DMS53 treated with DMSO at 0.1 percent for 48 hours (cell line): Measurements from ENCODE around the gene CSN2.
"Not testable (repeated sequence)": the region's sequence is repeated elsewhere in the genome, so short reads cannot be mapped to it uniquely, and the experiment has no call there.

ENCODE experiments used
- DNase-seq: peaks from one replicate; lab custom pipeline; 2025; ENCODE audit not compliant: unreplicated experiment; lab: John Stamatoyannopoulos, UW

CSN2 gene, protein sequence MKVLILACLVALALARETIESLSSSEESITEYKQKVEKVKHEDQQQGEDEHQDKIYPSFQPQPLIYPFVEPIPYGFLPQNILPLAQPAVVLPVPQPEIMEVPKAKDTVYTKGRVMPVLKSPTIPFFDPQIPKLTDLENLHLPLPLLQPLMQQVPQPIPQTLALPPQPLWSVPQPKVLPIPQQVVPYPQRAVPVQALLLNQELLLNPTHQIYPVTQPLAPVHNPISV

DNA sequence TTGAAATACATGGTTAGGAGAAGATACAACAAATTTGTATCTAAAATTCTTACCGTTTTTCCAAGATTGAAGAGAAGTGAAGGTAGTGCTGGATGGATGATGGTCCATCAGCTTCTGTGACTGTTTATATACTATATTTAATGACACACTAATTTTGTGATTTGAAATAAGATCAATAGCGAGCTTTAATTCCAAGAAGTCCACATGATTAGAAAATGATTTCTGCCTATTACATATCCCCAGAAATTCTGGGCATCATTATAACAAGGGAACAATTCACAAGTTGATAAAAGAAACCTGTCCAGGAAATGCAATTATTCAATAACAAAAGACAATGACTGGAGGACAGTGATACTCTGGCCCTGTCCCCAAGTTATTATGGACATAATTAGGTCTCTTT, at the start of gene CSN2:
CSN2 (minus strand) TSS at position 101 of the 400 bp plus-strand sequence. CDS start 4,733 bp downstream, outside the sequence.
- DNase-seq = no peak

DNA sequence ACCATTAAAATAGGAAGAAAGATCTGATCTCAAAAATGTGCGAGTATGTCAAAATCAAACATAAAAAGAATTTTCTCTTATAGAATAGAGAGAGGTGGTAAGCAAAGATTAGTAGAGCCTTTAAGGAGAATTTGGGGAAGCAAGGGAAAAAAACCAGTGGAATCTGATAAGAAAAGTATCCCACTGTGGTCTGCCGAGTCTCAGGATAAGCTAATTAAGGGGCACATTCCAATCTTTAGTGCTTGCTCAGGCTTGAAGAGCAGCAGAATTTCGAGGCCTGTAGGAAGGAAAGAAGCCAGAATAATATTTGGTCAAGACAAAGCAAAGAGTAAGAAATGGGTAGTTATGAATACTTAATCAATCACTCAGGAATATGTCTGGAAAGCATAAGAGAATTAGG, 43.2 kb upstream of the CSN2 start:
- DNase-seq = no peak

DNA sequence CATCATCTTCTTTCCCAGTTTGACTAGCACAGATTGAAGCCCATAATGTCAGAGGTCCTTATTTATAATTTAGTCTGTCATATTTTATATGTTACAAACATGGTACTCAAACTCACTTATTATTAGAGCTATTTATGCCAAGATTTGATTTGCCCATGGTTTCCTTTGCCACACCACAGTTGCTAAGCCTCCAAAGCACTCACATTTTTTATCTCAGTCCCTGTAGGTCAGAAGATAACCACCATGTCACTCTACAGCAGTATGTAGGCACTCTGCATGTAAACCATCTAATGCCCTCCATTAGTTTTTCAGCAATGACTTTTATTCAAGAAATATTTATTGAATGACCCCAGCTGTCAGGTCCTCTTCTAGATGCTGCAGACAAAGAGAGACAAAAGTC, 37.0 kb upstream of the CSN2 start:
- DNase-seq = no peak

DNA sequence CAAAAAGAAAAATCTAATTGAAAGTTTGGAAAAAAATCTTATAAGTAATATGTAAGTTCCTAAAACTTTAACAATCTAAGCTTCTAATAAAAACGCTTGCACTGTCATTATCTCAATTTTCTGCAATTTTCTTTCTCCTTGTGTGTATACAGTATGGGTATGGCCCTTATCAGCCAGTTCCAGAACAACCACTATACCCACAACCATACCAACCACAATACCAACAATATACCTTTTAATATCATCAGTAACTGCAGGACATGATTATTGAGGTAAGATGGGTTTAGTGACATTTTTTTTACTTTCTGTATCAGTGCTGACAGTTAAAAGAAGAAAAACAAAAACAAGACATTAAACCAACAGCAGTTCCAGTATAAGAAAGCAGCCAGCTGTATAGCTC, 35.2 kb upstream of the CSN2 start:
- DNase-seq = no peak

DNA sequence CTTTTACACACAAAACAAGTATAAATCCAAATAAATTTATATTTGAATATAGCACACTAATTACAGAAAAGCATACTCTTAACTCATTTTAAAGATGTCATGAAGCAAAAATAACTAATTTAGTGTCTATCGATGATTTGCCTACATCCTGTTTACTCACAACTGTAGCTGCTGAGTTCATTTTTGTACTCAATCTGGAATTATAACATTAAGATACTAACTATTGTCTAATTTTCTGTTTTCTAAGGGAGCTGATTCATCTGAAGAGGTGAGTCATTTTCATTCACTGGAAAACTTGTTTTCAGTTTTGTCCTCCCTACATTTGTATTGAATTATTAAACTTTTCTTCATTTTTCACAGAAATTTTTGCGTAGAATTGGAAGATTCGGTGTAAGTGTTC, 33.9 kb upstream of the CSN2 start:
- DNase-seq = no peak

DNA sequence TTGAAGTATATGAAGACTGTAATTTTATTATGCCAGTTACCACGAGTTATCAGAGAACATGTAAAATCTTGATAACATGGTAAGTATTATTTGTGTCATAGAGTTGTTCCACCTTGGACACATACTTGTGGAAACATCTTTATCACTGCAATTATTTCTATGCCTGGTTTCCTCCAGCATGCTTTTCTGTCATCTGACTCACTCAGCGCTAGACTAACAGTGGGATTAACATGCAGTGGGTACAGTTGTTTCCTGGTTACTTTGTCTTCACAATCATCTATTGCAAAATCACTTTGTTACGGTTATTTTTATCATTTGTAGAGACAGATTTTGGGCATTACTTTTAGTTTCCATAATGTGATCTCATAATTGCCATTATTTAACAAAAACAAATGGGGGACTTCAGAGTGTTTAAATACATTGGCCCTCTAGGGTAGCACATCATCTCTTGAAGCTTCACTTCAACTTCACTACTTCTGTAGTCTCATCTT, 30.0 kb upstream of the CSN2 start, which contains the start of gene STATH:
STATH (plus strand) TSS at position 441 of the 491 bp plus-strand sequence. CDS start 2,472 bp downstream, outside the sequence.
- DNase-seq = no peak

DNA sequence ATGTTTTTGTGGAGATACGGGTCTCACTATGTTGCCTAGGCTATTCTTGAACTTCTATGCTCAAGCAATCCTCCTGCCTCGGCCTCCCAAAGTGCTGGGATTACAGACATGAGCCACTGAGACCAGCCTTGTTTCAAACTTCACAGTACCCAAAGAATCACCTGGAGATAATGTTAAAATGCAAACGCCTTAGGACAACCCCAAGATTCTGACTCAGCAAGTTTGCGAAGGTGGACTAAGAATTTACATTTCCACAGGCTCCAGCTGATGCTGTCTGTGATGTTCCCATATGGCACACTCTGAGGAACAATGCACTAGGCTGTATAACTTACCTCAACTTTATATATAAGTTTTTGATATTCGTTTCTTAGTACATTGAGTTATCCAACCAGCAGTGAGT, 29.3 kb upstream of the CSN2 start:
- no peak for DNase-seq

DNA sequence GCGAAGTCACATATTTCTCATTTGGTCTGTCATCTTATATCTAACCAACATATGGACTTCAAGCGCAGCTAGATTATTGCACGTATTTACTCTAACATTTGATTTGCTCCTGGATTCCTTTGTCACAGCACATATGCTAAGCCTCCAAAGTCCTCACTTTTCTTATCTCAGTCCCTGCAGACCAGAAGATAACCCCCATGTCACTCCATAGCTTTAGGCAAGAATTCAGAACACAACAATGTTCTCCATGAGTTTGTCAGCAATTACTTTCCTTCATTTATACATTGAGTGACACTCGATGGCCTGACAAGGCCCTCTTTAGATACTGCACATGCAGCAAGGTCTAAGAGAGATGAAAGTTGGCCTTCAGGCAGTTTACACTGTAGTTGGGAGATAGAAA, 25.5 kb upstream of the CSN2 start:
- no peak for DNase-seq

DNA sequence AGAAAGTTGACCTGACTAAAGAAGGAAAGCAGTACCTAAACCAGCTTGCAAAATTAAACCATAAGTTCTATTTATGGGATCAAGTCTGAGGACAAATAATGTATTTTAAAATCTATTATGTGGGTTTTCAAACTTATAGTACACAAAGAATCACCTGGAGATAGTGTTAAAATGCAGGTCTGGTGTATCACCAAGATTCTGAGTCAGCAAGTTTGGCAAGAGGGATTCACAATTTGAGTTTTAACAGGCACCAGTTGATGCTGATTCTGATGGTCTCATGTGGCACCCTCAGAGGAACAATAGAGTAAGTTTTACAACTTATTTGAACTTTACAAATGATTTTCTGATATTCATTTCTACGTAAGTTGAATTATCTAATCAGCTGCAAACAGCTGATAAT, 21.1 kb upstream of the CSN2 start:
- DNase-seq = no peak

DNA sequence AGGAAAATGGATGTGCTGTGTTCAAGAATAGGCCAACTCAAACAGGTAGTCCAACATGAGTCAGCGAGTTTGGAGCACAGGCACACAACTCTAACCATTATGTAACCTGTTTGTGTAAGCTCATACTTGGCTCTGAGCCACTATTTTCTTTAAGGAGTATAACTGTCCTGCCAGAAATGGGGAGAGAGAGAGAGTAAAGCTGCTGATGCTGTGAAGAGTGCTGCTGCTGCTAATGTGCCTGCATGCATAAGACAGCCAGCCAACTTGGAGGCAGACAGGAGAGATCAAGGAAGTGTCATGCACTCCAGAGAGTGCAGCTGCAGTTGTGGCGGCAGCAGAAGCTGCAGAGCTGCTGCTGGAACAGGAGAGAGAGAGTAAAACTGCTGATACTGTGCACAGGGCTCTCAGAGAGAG, 18.5 kb upstream of the CSN2 start:
- peak; percentile 68 for DNase-seq

DNA sequence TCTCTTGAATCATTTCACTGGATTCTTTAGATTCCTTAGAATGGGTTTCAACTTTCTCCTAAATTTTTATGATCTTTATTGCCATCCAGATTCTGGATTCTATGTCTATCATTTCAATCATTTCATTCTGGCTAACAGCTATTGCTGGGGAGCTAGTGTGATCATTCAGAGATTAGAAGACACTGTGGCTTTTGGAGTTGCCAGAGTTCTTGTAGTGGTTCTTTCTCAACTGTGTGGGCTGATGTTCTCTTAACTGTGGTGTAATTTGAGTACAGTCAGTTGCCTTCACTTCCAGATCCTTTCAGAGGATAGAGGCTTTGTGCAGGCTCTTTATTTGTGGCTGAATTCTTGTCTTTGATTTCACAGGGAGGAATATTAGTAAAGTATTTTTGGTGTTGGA, 12.1 kb upstream of the CSN2 start:
- no peak for DNase-seq

DNA sequence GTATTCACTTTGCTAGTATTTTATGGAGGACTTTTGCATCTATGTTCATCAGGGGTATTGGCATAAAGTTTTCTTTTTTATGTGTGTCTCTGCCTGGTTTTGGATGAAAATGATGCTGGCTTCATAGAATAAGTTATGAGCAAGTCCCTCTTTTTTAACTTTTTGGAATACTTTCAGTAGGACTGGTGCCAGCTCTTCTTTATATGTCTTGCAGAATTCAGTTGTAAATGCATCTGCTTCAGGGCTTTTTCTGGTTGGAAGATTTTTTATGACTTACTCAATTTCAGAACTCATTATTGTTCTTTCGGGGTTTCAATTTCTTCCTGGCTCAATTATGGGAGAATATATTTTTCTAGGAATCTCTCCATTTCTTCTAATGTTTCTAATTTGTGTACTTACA, 9.1 kb upstream of the CSN2 start:
- DNase-seq = no peak

DNA sequence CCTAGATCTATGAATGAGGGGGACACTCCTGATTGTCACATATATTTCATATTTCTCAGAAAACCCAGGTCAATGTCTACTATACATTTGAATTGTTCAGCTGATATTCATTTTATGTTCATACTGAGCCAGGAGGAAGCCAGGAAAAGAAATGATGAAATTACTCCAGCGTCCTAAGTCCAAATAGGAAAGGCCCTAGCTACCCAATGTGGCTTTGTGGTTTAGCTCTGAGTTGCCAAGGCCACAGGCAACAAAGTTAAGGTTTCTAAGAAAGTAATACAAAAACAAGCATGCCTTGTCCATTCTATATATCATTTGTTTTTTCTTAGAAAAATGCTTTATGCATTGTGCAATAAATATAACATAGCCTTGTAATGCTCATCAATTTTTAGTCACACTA, 4.5 kb upstream of the CSN2 start:
- no peak for DNase-seq

DNA sequence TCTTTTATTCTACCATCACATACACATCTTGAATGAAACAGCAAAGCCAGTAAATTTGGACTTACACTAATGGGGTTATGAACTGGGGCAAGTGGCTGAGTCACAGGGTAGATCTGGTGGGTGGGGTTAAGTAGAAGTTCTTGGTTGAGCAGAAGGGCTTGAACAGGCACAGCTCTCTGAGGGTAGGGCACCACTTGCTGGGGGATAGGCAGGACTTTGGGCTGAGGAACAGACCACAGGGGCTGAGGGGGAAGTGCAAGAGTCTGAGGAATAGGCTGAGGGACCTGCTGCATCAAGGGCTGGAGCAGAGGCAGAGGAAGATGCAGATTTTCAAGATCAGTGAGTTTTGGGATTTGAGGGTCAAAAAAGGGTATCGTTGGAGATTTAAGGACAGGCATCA, 8.3 kb downstream of the CSN2 start:
- DNase-seq = no peak

DNA sequence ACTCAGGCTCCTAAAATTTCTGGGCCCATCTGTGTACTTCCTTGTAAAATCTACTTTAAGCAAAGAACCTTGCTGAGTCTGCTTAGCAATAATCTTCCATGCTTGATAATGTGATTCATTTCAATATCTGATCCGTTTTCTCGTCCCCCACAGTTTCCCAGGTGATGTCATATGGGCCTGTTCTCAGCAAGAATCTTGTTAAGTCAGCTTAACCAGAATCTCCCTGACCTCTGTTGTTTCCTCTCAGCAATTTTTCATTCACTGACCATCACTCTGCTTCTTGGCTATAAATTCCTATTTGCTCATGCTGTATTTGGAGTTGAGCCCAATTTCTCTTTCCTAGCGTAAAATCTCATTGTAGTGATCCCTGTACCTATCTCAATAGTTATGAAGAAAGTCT, 13.9 kb downstream of the CSN2 start:
- DNase-seq = no peak

DNA sequence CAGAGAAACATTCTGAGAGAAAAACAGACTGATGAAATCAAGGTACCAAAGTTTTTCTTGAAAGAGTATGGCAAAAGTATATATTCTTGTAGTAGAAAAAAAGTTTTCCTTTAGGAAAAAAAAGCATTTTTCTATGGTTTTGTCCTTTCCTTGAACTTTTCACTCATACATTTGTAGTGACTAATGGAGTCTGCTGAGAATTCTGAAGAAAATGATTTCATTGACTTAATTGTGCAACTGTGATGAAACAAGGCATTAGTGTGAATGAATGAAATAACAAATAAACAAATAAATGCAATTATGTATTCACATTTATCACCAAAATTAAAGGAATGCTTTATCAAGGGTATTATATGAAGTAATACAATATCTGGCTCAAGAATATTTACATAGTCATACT, 29.0 kb downstream of the CSN2 start:
- DNase-seq = no peak

DNA sequence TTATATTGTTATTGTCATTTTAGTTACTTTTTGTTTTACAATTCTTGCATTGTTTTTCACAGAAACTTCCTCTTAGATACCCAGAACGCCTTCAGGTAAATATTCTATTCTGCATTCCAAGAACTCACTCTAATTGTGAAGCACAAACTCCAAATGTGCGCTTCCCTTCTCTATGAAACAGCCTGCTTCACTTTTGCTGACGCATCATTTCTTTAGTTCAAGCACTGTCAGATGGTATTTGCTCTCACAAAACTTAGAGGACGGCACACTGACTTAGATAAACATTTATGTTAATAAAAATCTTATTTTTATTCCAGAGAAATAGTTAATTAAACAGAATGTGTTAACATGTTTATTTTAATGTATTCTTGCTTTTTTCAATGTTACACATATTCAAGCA, 31.4 kb downstream of the CSN2 start:
- DNase-seq = no peak

DNA sequence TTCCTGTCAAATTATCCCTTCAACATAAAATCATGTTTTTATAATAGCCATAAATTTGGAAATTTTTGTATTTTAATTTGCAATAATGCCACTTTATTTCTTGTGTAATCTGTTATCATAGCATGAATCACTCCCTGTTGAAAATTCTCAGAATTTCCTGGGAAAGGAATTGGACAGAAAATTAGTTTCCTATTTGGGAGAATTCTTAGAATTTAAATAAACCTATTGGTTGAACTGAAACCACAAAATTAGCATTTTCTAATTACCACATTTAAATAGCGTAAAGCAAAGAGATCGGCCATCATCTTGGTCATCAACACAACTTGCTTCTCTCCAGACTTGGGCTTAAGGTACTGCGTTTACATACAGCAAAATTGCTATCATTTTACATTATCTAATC, 34.8 kb downstream of the CSN2 start, which contains the start of gene CSN1S1:
CSN1S1 (plus strand) TSS at position 301 of the 400 bp plus-strand sequence. CDS start 1,488 bp downstream, outside the sequence.
- DNase-seq = no peak

DNA sequence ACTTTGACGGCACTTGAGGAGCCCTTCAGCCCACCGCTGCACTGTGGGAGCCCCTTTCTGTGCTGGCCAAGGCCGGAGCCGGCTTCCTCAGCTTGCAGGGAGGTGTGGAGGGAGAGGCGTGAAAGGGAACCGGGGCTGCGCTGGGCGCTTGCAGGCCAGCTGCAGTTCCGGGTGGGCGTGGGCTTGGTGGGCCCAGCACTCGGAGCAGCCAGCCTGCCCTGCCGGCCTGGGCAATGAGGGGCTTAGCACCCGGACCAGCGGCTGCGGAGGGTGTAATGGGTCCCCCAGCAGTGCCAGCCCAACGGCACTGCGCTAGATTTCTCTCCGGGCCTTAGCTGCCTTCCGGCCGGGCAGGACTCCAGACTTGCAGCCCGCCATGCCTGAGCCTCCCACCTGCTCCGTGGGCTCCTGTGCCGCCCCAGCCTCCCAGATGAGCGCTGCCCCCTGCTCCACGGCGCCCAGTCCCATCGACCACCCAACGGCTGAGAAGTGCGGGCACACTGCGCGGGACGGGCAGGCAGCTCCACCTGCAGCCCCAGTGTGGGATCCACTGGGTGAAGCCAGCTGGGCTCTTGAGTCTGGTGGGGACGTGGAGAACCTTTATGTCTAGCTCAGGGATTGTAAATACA, 41.6 kb downstream of the CSN2 start:
- DNase-seq = not testable (repeated sequence)

DNA sequence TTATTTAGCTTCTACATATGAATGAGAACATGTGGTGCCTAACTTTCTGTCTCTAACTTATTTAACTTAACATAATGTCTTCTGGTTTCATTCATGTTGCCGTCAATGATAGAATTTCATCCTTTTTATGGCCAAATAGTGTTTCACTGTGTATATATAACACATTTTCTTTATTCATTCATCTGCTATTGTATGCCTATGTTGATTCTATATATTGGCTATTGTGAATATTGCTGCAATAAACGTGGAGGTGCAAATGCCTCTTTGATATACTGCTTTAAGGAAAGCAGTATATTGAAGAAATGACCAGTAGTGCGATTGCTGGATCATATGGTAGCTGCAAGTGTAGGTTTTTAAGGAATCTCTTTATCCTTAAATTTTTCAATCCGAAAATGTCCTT, 44.7 kb downstream of the CSN2 start:
- no peak for DNase-seq

DNA sequence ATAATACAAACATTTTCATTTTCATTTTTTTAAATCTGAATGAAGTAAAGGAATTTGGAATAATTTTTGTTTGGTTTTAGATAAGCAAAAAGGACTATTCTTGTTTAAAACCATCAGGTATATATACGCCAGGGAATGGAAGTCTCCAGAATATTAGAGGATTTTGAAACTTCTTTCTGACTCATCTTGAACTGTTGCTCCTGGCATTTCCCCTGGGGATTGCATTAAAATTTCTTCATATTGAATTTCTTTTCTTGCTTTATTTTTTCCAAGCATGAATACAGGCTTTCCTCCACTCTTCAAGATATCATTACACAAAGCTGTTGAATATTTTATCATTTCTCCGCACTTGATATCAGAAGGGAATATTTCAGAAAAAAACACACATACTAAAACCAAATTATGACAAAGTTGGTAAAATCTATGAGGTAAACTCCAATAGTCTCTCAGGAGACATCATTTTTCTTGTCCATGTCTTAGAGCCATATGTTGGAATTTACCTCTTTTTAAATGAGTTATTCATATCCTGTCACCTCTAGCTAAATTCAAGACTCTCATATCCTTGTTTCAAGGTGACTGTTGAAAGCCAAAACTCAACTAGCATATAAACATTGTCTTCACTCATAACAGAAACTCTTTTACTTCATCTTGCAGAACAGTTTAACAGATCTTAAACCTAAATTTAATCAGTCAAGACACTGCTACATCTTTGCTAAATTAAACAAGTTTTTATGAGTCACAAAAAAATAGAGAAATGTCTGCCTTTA, 55.3 kb downstream of the CSN2 start:
- DNase-seq = no peak

DNA sequence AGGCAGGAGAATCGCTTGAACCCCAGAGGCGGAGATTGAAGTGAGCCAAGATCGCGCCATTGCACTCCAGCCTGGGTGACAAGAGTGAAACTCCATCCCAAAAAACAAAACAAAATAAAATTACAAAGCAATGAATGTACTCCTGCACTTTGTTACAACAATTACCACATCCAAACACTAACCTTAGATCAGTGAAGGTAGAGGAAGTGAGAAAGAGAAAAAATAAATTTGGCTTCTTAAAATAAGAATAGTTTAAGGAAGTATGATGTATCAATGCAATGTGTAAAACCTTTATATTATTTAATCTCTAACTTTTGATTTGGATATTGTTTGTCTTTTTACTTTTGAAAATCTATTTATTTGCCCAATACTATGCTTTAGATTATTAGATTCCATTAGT, 56.3 kb downstream of the CSN2 start:
- no peak for DNase-seq
